ENCODE measurements around the gene PKMYT1. TPM values are rescaled to one million over a fixed set of nuclear protein-coding genes. Genes with fewer than 3 reads are reported as not detected.

Gene PKMYT1
- polyA plus RNA-seq, result 10 to 100 TPM; 20.7 to 22.3 TPM

DNA sequence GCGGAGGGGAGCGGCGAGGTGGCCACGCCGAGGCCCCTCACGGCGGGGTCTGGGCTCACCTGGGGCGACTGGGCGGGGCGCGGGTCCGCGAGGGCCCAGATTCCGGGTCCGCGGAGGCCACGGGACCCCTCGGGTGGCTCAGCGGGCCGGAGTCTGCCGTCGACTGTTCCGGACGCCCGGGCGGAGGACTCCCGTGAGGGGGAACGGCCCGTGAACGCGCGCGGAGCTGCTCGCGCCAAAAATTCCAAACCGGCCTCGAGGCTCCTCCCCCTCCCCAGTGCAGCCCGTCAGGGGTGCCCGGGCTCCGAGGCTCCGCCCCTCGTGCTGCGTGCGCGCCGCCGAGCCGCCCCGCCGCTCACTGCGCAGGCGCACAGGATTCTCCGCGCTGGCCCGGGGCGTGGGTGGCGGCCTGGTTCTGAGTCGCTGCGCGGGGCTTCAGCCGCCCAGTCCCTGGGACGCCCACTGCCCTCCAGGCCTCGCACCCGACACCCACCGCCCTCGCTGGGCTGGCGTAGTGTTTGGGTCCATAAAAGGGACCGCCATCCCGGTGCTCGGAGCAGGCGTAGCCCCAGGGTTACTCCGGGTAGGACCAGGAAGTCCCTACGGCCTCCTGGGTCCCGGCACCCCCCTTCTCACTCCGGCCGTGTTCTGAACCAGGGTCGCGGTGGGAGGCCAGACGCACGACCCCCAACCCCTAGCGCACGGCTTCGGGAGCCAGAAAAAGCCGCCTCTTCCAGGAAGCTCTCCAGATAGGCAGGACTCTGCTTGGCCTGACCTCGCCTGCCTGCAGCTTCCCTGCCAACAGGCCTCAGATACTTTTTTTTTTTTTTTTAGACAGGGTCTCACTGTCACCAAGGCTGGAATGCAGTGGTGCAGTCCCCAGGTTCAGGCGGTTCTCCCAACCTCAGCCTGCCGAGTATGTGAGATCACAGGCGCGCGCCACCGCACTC, at the start of gene PKMYT1:
Gene PKMYT1 (minus strand): TSS at position 220 of the 950 bp plus-strand sequence. CDS start 789 bp downstream, outside the sequence.
- H3K27ac ChIP-seq (ENCODE audit: low read depth in 2 of 2, low read length in 1 of 2), result peak within 1 kb of the TSS; percentile 85 to 86
- peaks cover 0 to 6% of the 10 kb centered on the region in 2 donors for H3K4me1 ChIP-seq (ENCODE audit: control insufficient read depth in 2 of 2, insufficient read depth in 2 of 2, low read length in 1 of 2)
- H3K4me3 ChIP-seq (ENCODE audit: low read depth in 1 of 2, low read length in 2 of 2), result peak within 1 kb of the TSS; percentile 67 to 85
- H3K36me3 ChIP-seq (ENCODE audit: control insufficient read depth in 2 of 2, insufficient read depth in 2 of 2, low read length in 1 of 2), result peaks cover 0 to 2% of the 10 kb centered on the region in 2 donors
- WGBS, 2 donors, result 6 to 9% methylated on average over 61 to 91 of the region's 91 CpGs
- H3K27me3 ChIP-seq (ENCODE audit: control insufficient read depth in 1 of 2, insufficient read depth in 2 of 2, low read length in 2 of 2), result no peaks in the 10 kb centered on the region
- H3K9me3 ChIP-seq (ENCODE audit: control insufficient read depth in 2 of 2, insufficient read depth in 1 of 2, low read depth in 1 of 2, low read length in 1 of 2), result no peaks in the 10 kb centered on the region

GRCh38 chr16:3029491-3030221, 49.4 kb upstream of the PKMYT1 start:
- H3K4me1 ChIP-seq (ENCODE audit: control insufficient read depth in 2 of 2, insufficient read depth in 2 of 2, low read length in 1 of 2), result peaks cover 7 to 19% of the 10 kb centered on the region in 2 donors
- H3K36me3 ChIP-seq (ENCODE audit: control insufficient read depth in 2 of 2, insufficient read depth in 2 of 2, low read length in 1 of 2), result peaks cover 5 to 36% of the 10 kb centered on the region in 2 donors
- 8 to 33% methylated on average over 37 to 59 of the region's 59 CpGs for WGBS, 2 donors
- H3K27me3 ChIP-seq (ENCODE audit: control insufficient read depth in 1 of 2, insufficient read depth in 2 of 2, low read length in 2 of 2), result no peaks in the 10 kb centered on the region
- H3K4me3 ChIP-seq (ENCODE audit: low read depth in 1 of 2, low read length in 2 of 2), result peak overlapping the region in 1 of 2 donors; percentile 3
- H3K27ac ChIP-seq (ENCODE audit: low read depth in 2 of 2, low read length in 1 of 2), result no peak overlapping the region
- peaks cover 0 to 3% of the 10 kb centered on the region in 2 donors for H3K9me3 ChIP-seq (ENCODE audit: control insufficient read depth in 2 of 2, insufficient read depth in 1 of 2, low read depth in 1 of 2, low read length in 1 of 2)

DNA sequence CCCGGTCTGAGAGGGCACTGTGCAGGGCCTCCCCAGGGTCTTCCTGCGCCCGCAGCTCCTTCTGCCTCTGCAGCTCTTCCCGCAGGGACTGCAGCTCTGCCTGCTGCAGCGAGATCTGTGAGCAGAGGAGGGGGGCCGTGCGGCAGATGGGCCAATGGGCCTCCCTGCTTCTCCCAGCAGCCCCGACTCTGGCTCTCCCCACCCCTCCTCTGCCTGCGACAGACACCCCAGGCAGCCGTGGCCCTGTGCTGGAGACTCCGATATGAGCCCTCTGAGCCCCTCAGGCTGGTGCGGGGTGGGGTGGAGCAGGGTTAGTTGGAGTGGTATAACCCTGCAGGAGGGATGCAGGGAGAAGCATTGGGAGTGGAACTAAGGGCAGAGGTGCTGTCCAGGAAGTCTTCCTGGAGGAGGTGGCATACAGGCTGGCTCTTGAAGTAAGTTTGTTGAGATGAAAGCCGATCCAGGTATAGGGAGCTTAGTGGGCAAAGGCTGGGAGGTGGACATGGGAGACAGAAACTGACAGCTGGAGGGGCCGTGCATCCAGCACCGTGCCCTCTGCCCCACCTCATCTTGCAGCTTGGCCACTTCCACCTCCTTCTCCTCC, 48.6 kb upstream of the PKMYT1 start:
- 22 to 48% methylated on average over 15 of the region's 15 CpGs for WGBS, 2 donors
- peaks cover 5 to 36% of the 10 kb centered on the region in 2 donors for H3K36me3 ChIP-seq (ENCODE audit: control insufficient read depth in 2 of 2, insufficient read depth in 2 of 2, low read length in 1 of 2)
- H3K27me3 ChIP-seq (ENCODE audit: control insufficient read depth in 1 of 2, insufficient read depth in 2 of 2, low read length in 2 of 2), result no peaks in the 10 kb centered on the region
- no peak overlapping the region for H3K27ac ChIP-seq (ENCODE audit: low read depth in 2 of 2, low read length in 1 of 2)
- no peak overlapping the region for H3K4me3 ChIP-seq (ENCODE audit: low read depth in 1 of 2, low read length in 2 of 2)
- peaks cover 7 to 19% of the 10 kb centered on the region in 2 donors for H3K4me1 ChIP-seq (ENCODE audit: control insufficient read depth in 2 of 2, insufficient read depth in 2 of 2, low read length in 1 of 2)
- peaks cover 0 to 3% of the 10 kb centered on the region in 2 donors for H3K9me3 ChIP-seq (ENCODE audit: control insufficient read depth in 2 of 2, insufficient read depth in 1 of 2, low read depth in 1 of 2, low read length in 1 of 2)

DNA sequence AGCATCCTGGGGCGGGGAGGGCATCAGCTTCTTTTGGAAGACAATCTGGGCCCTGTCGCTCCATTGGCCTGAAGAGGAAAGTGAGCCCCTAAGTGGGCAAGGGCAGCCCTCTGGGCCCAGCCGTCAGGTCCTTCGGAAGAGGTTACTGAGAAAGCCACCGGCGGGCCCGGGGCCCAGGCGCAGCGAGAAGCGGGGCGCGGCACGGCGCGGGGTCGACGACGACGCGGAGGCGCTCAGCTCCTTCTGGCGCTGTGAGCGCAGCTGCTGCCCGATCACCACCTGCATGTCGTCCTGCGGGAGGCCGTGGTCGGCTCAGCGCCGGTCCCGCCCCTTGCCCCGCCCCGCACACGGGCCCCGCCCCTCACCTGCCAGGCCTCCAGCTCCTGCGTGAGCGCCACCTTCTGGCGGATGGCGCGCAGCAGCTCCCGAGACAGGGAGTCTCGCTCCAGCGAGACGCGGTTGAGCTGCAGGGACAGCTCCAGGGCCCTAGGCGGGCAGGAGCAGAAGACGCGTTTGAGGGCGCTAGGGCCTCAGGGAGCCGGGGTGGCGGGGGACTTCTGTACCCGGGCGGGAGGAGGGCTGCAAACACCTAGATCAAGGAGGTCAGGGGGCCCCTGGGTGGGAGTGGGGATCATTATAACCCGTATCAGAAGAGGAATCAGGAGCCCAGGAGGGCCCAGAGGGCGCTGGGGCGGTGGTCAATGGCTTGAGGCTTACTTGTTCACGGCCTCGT, 47.9 kb upstream of the PKMYT1 start:
- H3K27me3 ChIP-seq (ENCODE audit: control insufficient read depth in 1 of 2, insufficient read depth in 2 of 2, low read length in 2 of 2), result no peaks in the 10 kb centered on the region
- WGBS, 2 donors, result 14 to 17% methylated on average over 49 to 58 of the region's 58 CpGs
- peaks cover 5 to 36% of the 10 kb centered on the region in 2 donors for H3K36me3 ChIP-seq (ENCODE audit: control insufficient read depth in 2 of 2, insufficient read depth in 2 of 2, low read length in 1 of 2)
- no peak overlapping the region for H3K4me3 ChIP-seq (ENCODE audit: low read depth in 1 of 2, low read length in 2 of 2)
- H3K9me3 ChIP-seq (ENCODE audit: control insufficient read depth in 2 of 2, insufficient read depth in 1 of 2, low read depth in 1 of 2, low read length in 1 of 2), result peaks cover 0 to 3% of the 10 kb centered on the region in 2 donors
- H3K4me1 ChIP-seq (ENCODE audit: control insufficient read depth in 2 of 2, insufficient read depth in 2 of 2, low read length in 1 of 2), result peaks cover 9 to 26% of the 10 kb centered on the region in 2 donors
- peak overlapping the region in 1 of 2 donors; percentile 23 for H3K27ac ChIP-seq (ENCODE audit: low read depth in 2 of 2, low read length in 1 of 2)

DNA sequence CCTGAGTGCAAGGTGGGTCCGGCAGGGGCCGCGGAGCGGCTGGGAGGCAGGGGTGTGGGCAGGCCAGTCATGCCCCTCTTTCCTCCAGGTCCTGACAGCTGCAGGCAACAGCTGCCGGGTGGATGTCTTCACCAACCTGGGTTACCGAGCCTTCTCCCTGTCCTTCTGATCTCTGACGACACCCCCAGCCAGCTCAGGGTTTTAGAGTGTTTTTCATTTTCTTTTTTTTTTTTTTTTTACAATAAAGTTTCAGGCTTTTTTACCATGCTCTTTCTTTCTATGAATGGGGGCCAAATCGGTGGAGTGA, 47.2 kb upstream of the PKMYT1 start:
- Histone ChIP-seq H3K4me3 (ENCODE audit: low read depth in 1 of 2, low read length in 2 of 2) (no peak overlapping the region), H3K9me3 (ENCODE audit: control insufficient read depth in 2 of 2, insufficient read depth in 1 of 2, low read depth in 1 of 2, low read length in 1 of 2) (peaks cover 0 to 3% of the 10 kb centered on the region in 2 donors), H3K27me3 (ENCODE audit: control insufficient read depth in 1 of 2, insufficient read depth in 2 of 2, low read length in 2 of 2) (no peaks in the 10 kb centered on the region), H3K4me1 (ENCODE audit: control insufficient read depth in 2 of 2, insufficient read depth in 2 of 2, low read length in 1 of 2) (peaks cover 14 to 33% of the 10 kb centered on the region in 2 donors), H3K27ac (ENCODE audit: low read depth in 2 of 2, low read length in 1 of 2) (no peak overlapping the region), H3K36me3 (ENCODE audit: control insufficient read depth in 2 of 2, insufficient read depth in 2 of 2, low read length in 1 of 2) (peaks cover 5 to 35% of the 10 kb centered on the region in 2 donors)
- WGBS, 2 donors, result 88 to 91% methylated on average over 8 of the region's 8 CpGs

- Histone ChIP-seq H3K4me3 (ENCODE audit: low read depth in 1 of 2, low read length in 2 of 2) (no peak overlapping the region), H3K27ac (ENCODE audit: low read depth in 2 of 2, low read length in 1 of 2) (no peak overlapping the region), H3K27me3 (ENCODE audit: control insufficient read depth in 1 of 2, insufficient read depth in 2 of 2, low read length in 2 of 2) (no peaks in the 10 kb centered on the region), H3K4me1 (ENCODE audit: control insufficient read depth in 2 of 2, insufficient read depth in 2 of 2, low read length in 1 of 2) (peaks cover 14 to 33% of the 10 kb centered on the region in 2 donors), H3K9me3 (ENCODE audit: control insufficient read depth in 2 of 2, insufficient read depth in 1 of 2, low read depth in 1 of 2, low read length in 1 of 2) (peaks cover 0 to 3% of the 10 kb centered on the region in 2 donors), H3K36me3 (ENCODE audit: control insufficient read depth in 2 of 2, insufficient read depth in 2 of 2, low read length in 1 of 2) (peaks cover 5 to 32% of the 10 kb centered on the region in 2 donors)
- 93 to 96% methylated on average over 22 to 24 of the region's 24 CpGs for WGBS, 2 donors
Observed at GRCh38 chr16:3026609-3027488, 46.6 kb upstream of the PKMYT1 start.

DNA sequence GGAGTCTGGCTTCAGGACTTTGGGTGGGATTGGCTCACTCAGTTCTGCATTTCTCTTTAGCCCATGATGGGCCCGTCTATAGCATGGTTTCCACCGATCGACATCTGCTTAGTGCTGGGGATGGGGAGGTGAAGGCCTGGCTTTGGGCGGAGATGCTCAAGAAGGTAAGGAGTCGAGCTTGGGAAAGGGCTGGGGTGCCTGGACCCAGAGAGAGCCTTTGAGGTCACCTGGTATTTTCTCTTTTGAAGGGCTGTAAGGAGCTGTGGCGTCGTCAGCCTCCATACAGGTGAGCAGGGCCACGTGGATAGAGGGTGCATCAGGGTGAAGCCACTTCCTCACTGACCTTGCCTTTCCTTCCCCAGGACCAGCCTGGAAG, 45.7 kb upstream of the PKMYT1 start:
- Histone ChIP-seq H3K27ac (ENCODE audit: low read depth in 2 of 2, low read length in 1 of 2) (no peak overlapping the region), H3K4me1 (ENCODE audit: control insufficient read depth in 2 of 2, insufficient read depth in 2 of 2, low read length in 1 of 2) (peaks cover 10 to 41% of the 10 kb centered on the region in 2 donors), H3K27me3 (ENCODE audit: control insufficient read depth in 1 of 2, insufficient read depth in 2 of 2, low read length in 2 of 2) (no peaks in the 10 kb centered on the region), H3K9me3 (ENCODE audit: control insufficient read depth in 2 of 2, insufficient read depth in 1 of 2, low read depth in 1 of 2, low read length in 1 of 2) (peaks cover 0 to 3% of the 10 kb centered on the region in 2 donors), H3K4me3 (ENCODE audit: low read depth in 1 of 2, low read length in 2 of 2) (no peak overlapping the region), H3K36me3 (ENCODE audit: control insufficient read depth in 2 of 2, insufficient read depth in 2 of 2, low read length in 1 of 2) (peaks cover 5 to 32% of the 10 kb centered on the region in 2 donors)
- WGBS, 2 donors, result 88 to 90% methylated on average over 8 of the region's 8 CpGs
